Ovary (tissue), 3 donors: ENCODE data around the gene PPME1.

Source experiments
- POLR2A ChIP-seq: fragments of 450-650 bp; IDR thresholded peaks from one replicate; pipeline ENCODE4 v1.6.1; 2017; ENCODE audit warnings: antibody characterized with exemption, mild to moderate bottlenecking, moderate library complexity
- TF ChIP-seq, protein P1 (sequence below), 3 donors: fragments of 450-650 bp in 2 of 3; fragments of 200-600 bp in 1 of 3; IDR thresholded peaks; one replicate each; pipeline versions ENCODE4 v1.5.1 to v1.8.0; 2016 to 2022; ENCODE audit warnings: antibody characterized with exemption in 3 of 3, mild to moderate bottlenecking in 1 of 3
- donor health status: DM: no; HTN: no; CAD: no.

DNA sequence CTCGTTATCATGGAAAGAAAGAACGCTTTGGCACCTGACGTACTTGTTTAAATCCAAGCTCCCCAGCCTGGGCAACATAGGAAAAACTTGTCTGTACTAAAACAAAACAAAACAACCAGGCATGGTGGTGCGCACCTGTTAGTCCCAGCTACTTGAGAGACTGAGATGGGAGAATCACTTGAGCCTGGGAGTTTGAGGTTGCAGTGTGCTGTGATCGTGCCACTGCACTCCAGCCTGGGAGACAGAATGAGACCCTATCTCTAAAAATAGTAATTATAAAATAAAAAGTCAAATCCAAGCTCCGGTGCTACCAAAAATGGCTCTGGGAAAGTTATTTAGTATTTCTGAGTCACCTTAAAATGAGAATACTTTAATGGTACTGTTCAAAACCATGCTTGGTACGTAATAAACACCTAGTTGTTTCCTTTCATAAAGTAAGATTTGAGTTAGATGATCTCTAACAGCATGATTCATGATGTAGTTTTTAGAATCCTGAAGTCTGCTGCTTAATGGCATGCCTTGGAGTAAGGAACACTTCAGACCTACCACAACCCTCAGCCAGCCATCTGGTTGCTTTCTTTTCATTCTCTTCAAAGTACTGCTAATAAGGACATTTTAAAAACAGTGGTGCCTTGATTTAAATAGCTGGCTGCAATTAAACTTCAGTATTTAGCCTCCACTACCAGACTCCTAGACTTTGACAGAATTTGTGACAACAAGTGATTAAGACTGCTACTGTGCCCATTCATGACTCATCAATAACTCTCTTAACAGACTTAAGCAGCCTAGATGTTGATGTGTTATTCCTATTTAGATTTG lies 8.4 kb downstream of the PPME1 start:
- TF ChIP-seq, protein P1, sequence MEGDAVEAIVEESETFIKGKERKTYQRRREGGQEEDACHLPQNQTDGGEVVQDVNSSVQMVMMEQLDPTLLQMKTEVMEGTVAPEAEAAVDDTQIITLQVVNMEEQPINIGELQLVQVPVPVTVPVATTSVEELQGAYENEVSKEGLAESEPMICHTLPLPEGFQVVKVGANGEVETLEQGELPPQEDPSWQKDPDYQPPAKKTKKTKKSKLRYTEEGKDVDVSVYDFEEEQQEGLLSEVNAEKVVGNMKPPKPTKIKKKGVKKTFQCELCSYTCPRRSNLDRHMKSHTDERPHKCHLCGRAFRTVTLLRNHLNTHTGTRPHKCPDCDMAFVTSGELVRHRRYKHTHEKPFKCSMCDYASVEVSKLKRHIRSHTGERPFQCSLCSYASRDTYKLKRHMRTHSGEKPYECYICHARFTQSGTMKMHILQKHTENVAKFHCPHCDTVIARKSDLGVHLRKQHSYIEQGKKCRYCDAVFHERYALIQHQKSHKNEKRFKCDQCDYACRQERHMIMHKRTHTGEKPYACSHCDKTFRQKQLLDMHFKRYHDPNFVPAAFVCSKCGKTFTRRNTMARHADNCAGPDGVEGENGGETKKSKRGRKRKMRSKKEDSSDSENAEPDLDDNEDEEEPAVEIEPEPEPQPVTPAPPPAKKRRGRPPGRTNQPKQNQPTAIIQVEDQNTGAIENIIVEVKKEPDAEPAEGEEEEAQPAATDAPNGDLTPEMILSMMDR (IDR thresholded peaks at IDR 0.05) = no peak
- no peak for TF ChIP-seq POLR2A
